Calu3 (cell line): Measurements from ENCODE around the gene CLIP2. TPM values are rescaled to one million over a fixed set of nuclear protein-coding genes. Genes with fewer than 3 reads are reported as not detected.

Experiments used
- BruUV-seq: library from RNA; stranded (reverse); fragments of 400-500 nt; replicated peaks from 2 replicates; lab custom pipeline; 2021; lab: Mats Ljungman, UMichigan
- CTCF ChIA-PET: fragments of 300-600 bp; sonication (Branson Sonifier 250); formaldehyde crosslinking; loops from one replicate; lab custom pipeline; 2022; ENCODE audit warnings: antibody characterized with exemption; lab: Charles Lee
- DNase-seq: peaks from one replicate; pipeline ENCODE4 v3.0.0; 2022
- H3K27ac Mint-ChIP-seq: one replicate; pipeline ENCODE4 v1.8.0; 2022; ENCODE audit warnings: mixed read lengths; ENCODE audit not compliant: unreplicated experiment
- H3K27me3 Mint-ChIP-seq: one replicate; pipeline ENCODE4 v1.8.0; 2022; ENCODE audit warnings: mixed read lengths; ENCODE audit not compliant: unreplicated experiment
- H3K36me3 Mint-ChIP-seq: one replicate; pipeline ENCODE4 v1.8.0; 2022; ENCODE audit warnings: mild to moderate bottlenecking, moderate library complexity, mixed read lengths; ENCODE audit not compliant: insufficient read depth, unreplicated experiment
- H3K4me1 Mint-ChIP-seq: one replicate; pipeline ENCODE4 v1.8.0; 2022; ENCODE audit warnings: mild to moderate bottlenecking, low read depth, mixed read lengths; ENCODE audit not compliant: unreplicated experiment
- H3K4me3 Mint-ChIP-seq: one replicate; pipeline ENCODE4 v1.8.0; 2022; ENCODE audit warnings: mild to moderate bottlenecking, low read depth, moderate library complexity, mixed read lengths; ENCODE audit not compliant: unreplicated experiment
- H3K9me3 Mint-ChIP-seq: one replicate; pipeline ENCODE4 v1.8.0; 2022; ENCODE audit warnings: low read depth, mixed read lengths; ENCODE audit not compliant: unreplicated experiment
- CTCF ChIP-seq: fragments of 200-600 bp; IDR thresholded peaks from one replicate; pipeline ENCODE4 v1.8.0; 2022; ENCODE audit warnings: antibody characterized with exemption; ENCODE audit not compliant: unreplicated experiment
- intact Hi-C: fragments of 100-400 bp; cut with micrococcal nuclease; formaldehyde crosslinking; loops from one replicate; pipeline ENCODE4 v1.10.0; 2022; ENCODE audit not compliant: unreplicated experiment
- total RNA-seq: library from RNA; stranded (reverse); gene quantifications from 2 replicates; pipeline ENCODE4 v1.2.3, GENCODE V29; 2022

Gene CLIP2
- total RNA-seq, 1 experiment from 2014 or later: 22.4 TPM

DNA sequence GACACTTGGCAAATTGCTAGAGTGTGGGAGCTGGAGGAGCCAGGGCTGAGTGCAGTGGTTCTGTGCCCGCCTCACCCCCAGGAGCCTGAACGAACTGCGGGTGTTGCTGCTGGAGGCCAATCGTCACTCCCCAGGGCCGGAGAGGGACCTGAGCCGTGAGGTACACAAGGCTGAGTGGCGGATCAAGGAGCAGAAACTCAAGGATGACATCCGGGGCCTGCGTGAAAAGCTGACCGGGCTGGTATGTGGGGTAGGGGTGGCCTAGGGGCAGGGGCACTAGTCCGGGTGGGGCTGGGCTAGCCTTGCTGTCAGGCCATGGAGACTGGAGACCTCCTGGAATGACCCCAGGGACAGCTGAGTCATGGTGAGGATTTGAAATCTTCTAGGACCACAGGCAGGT lies 107.8 kb downstream of the CLIP2 start:
- Mint-ChIP-seq H3K27me3 (no peaks in the 10 kb centered on the region), H3K4me3 (no peak overlapping the region), H3K4me1 (no peaks in the 10 kb centered on the region), H3K36me3 (peaks cover 19% of the 10 kb centered on the region), H3K27ac (no peak overlapping the region), H3K9me3 (no peaks in the 10 kb centered on the region)
- TF ChIP-seq CTCF: no peak
- no TSS peak for BruUV-seq
- intact Hi-C loops: no loop called here
- DNase-seq: no peak
- CTCF ChIA-PET: no interaction called here

DNA sequence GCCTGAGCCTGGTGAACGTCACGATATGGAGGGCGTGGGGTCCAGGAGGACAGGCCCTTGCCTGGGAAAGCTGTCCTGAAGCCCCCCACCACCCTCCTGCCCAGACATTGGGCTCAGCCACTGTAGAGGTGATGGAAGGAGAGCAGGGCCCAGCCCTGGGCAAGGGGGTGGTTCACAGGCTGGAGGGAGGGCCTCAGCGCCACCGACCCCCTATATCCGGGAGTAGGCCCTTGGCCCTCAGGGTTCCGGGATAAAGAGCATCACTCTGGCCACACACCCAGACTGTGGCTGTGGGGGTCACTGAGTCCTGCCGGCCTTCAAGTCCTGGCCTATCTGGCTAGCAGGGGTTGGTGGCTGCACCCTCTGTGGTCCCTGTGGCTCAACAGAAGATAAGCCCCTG lies 109.2 kb downstream of the CLIP2 start:
- H3K4me1 Mint-ChIP-seq: no peaks in the 10 kb centered on the region
- no peaks in the 10 kb centered on the region for H3K9me3 Mint-ChIP-seq
- TF ChIP-seq CTCF: no peak
- no peaks in the 10 kb centered on the region for H3K27me3 Mint-ChIP-seq
- H3K27ac Mint-ChIP-seq: no peak overlapping the region
- no TSS peak for BruUV-seq
- CTCF ChIA-PET: no interaction called here
- H3K4me3 Mint-ChIP-seq: no peak overlapping the region
- intact Hi-C loops: no loop called here
- DNase-seq: no peak
- peaks cover 17% of the 10 kb centered on the region for H3K36me3 Mint-ChIP-seq

DNA sequence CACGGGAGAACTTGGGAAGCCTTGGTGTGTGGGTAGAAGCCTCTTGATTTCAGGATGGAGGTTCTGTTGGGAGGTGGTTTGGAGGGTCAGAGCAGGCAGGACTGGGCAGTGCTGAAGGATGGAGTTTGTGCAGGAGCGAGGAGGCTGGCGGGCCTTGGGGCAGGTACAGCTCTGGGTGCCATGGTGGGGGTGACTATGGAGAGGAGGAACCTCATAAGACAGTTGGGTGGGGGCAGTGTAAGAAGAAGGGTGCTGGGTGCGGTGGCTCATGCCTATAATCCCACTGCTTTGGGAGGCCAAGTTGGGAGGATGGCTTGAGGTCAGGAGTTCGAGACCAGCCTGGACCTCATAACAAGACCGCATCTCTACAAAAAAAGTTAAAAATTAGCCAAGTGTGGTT lies 109.8 kb downstream of the CLIP2 start:
- intact Hi-C loops: no loop called here
- Mint-ChIP-seq H3K4me1 (no peaks in the 10 kb centered on the region), H3K4me3 (no peak overlapping the region), H3K27ac (no peak overlapping the region), H3K36me3 (peaks cover 21% of the 10 kb centered on the region), H3K9me3 (no peaks in the 10 kb centered on the region), H3K27me3 (no peaks in the 10 kb centered on the region)
- DNase-seq: no peak
- BruUV-seq: no TSS peak
- TF ChIP-seq CTCF: no peak
- CTCF ChIA-PET: no interaction called here

- Mint-ChIP-seq H3K27ac (no peak overlapping the region), H3K27me3 (no peaks in the 10 kb centered on the region), H3K4me1 (no peaks in the 10 kb centered on the region), H3K9me3 (no peaks in the 10 kb centered on the region), H3K4me3 (no peak overlapping the region), H3K36me3 (peaks cover 21% of the 10 kb centered on the region)
- CTCF ChIA-PET: interaction anchor here (0.5 to 1.9 kb wide), 9 partner anchors 11 to 639 kb away, joined by 3 to 35 read pairs (median 4); partner anchors contain the start of gene LAT2
- TF ChIP-seq CTCF: no peak
- DNase-seq: no peak
- intact Hi-C loops: loop anchor here (1.0 to 5.0 kb wide), 2 partner anchors 194 to 333 kb away; no protein-coding TSS in a partner anchor
- BruUV-seq: no TSS peak
Measured at GRCh38 chr7:74400420-74401136, 111.4 kb downstream of the CLIP2 start.
